Measurements from ENCODE around the gene FXYD6. TPM values are rescaled to one million over a fixed set of nuclear protein-coding genes. Genes with fewer than 3 reads are reported as not detected.
"Not testable (repeated sequence)": the region's sequence is repeated elsewhere in the genome, so short reads cannot be mapped to it uniquely, and the experiment has no call there.

FXYD6 gene, protein sequence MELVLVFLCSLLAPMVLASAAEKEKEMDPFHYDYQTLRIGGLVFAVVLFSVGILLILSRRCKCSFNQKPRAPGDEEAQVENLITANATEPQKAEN
- total RNA-seq, result 62.7 TPM
- polyA plus RNA-seq (ENCODE audit: insufficient read depth, low read depth, low replicate concordance), result 57.8 TPM
- long read RNA-seq, donor 1, transcript FXYD6-204 (8 exons, 2,171 nt), result major isoform, 34 of 39 reads
- long read RNA-seq, donor 1, partial matches to known transcripts, result 0 of 39 reads
- long read RNA-seq, donor 1, other reads (novel, unspliced or antisense), result 0 of 39 reads
- long read RNA-seq, donor 2, transcript FXYD6-204 (8 exons, 2,171 nt), result major isoform, 33 of 45 reads
- long read RNA-seq, donor 2, partial matches to known transcripts, result 6 of 45 reads
- long read RNA-seq, donor 2, other reads (novel, unspliced or antisense), result 0 of 45 reads
- long read RNA-seq, donor 3, transcript FXYD6-204 (8 exons, 2,171 nt), result major isoform, 31 of 41 reads
- long read RNA-seq, donor 3, partial matches to known transcripts, result 0 of 41 reads
- long read RNA-seq, donor 3, other reads (novel, unspliced or antisense), result 7 of 41 reads
- long read RNA-seq, donor 4, transcript FXYD6-204 (8 exons, 2,171 nt), result major isoform, 22 of 26 reads
- long read RNA-seq, donor 4, partial matches to known transcripts, result 0 of 26 reads
- long read RNA-seq, donor 4, other reads (novel, unspliced or antisense), result 0 of 26 reads
- long read RNA-seq, donor 5, partial matches to known transcripts, result 0 of 2 reads
- long read RNA-seq, donor 5, other reads (novel, unspliced or antisense), result 0 of 2 reads
- long read RNA-seq, donor 6, transcript FXYD6-204 (8 exons, 2,171 nt), result major isoform, 12 of 21 reads
- long read RNA-seq, donor 6, partial matches to known transcripts, result 6 of 21 reads
- long read RNA-seq, donor 6, other reads (novel, unspliced or antisense), result 0 of 21 reads
- long read RNA-seq, donor 7, transcript FXYD6-204 (8 exons, 2,171 nt), result major isoform, 33 of 76 reads
- long read RNA-seq, donor 7, partial matches to known transcripts, result 3 of 76 reads
- long read RNA-seq, donor 7, other reads (novel, unspliced or antisense), result 34 of 76 reads
- long read RNA-seq, donor 8, transcript FXYD6-204 (8 exons, 2,171 nt), result major isoform, 31 of 37 reads
- long read RNA-seq, donor 8, partial matches to known transcripts, result 0 of 37 reads
- long read RNA-seq, donor 8, other reads (novel, unspliced or antisense), result 0 of 37 reads
- long read RNA-seq, donor 9, transcript FXYD6-204 (8 exons, 2,171 nt), result major isoform, 20 of 30 reads
- long read RNA-seq, donor 9, partial matches to known transcripts, result 8 of 30 reads
- long read RNA-seq, donor 9, other reads (novel, unspliced or antisense), result 0 of 30 reads
- long read RNA-seq, donor 10, transcript FXYD6-204 (8 exons, 2,171 nt), result major isoform, 32 of 45 reads
- long read RNA-seq, donor 10, partial matches to known transcripts, result 5 of 45 reads
- long read RNA-seq, donor 10, other reads (novel, unspliced or antisense), result 5 of 45 reads

DNA sequence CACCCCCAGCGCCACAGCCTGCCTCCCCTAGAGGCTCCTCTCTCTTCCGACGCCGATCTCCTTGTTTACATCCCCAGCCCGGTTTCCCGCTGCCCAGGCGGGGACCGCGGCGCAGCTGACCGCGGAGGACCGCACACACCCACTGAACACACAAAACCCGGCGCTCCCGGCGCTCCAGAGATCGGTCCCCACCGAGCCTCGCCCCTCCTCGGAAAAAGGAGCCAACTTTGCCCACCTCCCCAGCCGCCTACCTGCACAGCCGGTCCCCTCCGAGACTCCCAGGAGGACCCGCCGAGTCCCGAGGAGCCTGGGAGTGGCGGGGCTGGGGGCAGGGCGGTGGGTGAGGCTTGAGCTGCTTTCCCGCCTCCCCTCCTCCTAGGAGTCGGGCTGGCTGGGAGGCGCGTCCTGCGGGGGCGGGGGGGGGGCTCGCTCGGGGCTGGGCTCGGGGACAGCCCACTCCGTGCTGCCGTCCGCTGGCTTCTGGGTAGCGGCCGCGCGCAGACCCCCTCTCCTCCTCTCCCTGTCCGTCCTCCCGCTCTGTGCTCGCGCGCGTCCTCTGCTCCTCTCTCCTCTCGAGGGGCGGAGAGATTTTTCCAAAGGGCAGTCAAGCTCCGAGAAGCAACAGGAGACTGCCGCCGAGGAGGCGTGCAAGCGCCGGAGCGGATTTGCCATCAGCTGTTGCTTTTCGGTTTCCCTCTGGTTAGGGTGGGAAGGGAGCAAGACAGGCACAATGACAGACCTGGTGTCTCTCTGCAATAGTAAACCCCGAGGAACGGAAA, at the start of gene FXYD6:
FXYD6 (minus strand) TSS at position 318 of the 779 bp plus-strand sequence. CDS start 33,882 bp downstream, outside the sequence.
- intact Hi-C loops (cut with DNase I), result no loop called here
- peak within 1 kb of the TSS; percentile 16 to 59 for H3K27ac ChIP-seq (ENCODE audit: low read depth in 2 of 2, low read length in 2 of 2)
- H3K4me3 ChIP-seq (ENCODE audit: low read length in 3 of 3), result peak within 1 kb of the TSS; percentile 64 to 73 (median 70)
- H3K36me3 ChIP-seq (ENCODE audit: control insufficient read depth in 2 of 3, insufficient read depth in 3 of 3, low read length in 3 of 3), result no peaks in the 10 kb centered on the region
- H3K4me1 ChIP-seq (ENCODE audit: control insufficient read depth in 2 of 3, insufficient read depth in 2 of 3, low read depth in 1 of 3, low read length in 3 of 3), result peaks cover 3 to 17% (median 14%) of the 10 kb centered on the region in 3 donors
- peak; percentile 91 to 96 (median 94) for DNase-seq
- TF ChIP-seq, protein P1, sequence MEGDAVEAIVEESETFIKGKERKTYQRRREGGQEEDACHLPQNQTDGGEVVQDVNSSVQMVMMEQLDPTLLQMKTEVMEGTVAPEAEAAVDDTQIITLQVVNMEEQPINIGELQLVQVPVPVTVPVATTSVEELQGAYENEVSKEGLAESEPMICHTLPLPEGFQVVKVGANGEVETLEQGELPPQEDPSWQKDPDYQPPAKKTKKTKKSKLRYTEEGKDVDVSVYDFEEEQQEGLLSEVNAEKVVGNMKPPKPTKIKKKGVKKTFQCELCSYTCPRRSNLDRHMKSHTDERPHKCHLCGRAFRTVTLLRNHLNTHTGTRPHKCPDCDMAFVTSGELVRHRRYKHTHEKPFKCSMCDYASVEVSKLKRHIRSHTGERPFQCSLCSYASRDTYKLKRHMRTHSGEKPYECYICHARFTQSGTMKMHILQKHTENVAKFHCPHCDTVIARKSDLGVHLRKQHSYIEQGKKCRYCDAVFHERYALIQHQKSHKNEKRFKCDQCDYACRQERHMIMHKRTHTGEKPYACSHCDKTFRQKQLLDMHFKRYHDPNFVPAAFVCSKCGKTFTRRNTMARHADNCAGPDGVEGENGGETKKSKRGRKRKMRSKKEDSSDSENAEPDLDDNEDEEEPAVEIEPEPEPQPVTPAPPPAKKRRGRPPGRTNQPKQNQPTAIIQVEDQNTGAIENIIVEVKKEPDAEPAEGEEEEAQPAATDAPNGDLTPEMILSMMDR (IDR thresholded peaks at IDR 0.05; ENCODE audit: borderline replicate concordance, extremely low read depth, insufficient read depth), result no peak
- peak within 1 kb of the TSS; percentile 58 to 75 (median 71) for H3K9ac ChIP-seq (ENCODE audit: low read length in 3 of 3)
- no peak for FAIRE-seq
- no peaks in the 10 kb centered on the region for H3K27me3 ChIP-seq (ENCODE audit: control insufficient read depth, insufficient read depth, low read length)
- no peaks in the 10 kb centered on the region for H3K9me3 ChIP-seq (ENCODE audit: control insufficient read depth in 2 of 3, insufficient read depth in 1 of 3, low read length in 3 of 3)

DNA sequence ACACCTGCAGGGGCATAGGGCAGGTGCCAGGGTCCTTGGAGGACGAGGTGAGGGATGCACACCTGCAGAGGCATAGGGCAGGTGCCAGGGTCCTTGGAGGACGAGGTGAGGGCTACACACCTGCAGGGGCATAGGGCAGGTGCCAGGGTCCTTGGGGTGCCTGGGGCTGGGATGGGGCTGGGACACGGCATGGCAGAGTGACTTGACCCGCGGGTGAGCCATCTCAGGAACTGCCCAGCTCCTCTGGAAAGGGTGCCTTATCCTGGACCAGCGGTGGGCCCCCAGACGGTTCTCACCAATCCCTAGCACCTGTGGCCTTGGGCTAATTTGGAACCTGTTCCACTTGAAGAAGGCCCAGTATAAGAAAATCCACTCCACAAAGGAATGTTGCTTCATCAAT, 49.7 kb upstream of the FXYD6 start:
- peak in 1 of 5 donors; percentile 66 for DNase-seq
- intact Hi-C loops (cut with DNase I); H3K36me3 ChIP-seq (ENCODE audit: control insufficient read depth in 2 of 3, insufficient read depth in 3 of 3, low read length in 3 of 3); H3K9ac ChIP-seq (ENCODE audit: low read length in 3 of 3); FAIRE-seq; H3K9me3 ChIP-seq (ENCODE audit: control insufficient read depth in 2 of 3, insufficient read depth in 1 of 3, low read length in 3 of 3); H3K27ac ChIP-seq (ENCODE audit: low read depth in 2 of 2, low read length in 2 of 2); H3K4me1 ChIP-seq (ENCODE audit: control insufficient read depth in 2 of 3, insufficient read depth in 2 of 3, low read depth in 1 of 3, low read length in 3 of 3); H3K4me3 ChIP-seq (ENCODE audit: low read length in 3 of 3); H3K27me3 ChIP-seq (ENCODE audit: control insufficient read depth, insufficient read depth, low read length): not testable (repeated sequence)

DNA sequence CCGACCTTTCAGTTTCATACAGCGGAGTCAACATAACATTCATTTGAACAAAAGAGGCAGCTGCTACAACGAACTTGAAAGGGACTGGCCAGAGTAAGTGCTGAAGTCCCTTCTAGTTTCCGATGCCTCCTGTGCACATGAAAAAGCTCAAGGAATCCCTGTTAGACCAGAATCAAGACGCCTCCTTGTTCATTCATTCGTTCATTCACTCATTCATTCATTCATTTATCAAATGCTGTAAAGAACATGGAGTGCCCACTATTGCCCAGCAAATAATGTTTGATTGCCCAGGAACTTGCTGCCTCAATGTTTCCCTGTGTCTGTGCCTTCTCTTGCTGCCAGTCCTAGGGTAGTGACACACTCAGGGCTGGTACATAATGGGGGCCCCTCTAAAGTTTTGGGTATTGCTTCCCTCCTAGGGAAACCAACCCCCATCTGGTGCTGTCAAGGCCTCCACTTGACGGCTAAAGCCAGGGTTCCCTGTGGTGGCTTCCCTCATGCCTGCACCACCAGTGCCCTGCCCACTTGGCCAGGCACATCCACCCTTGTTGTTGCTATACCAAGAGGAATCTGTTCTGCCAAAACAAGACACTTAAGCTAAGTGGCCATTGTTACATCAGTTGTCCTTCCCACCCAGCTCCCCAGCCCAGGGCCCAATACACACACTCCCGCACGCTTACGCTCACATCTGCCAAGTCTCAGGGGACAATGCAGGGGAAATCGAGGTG, 48.9 kb upstream of the FXYD6 start:
- Histone ChIP-seq H3K4me1 (ENCODE audit: control insufficient read depth in 2 of 3, insufficient read depth in 2 of 3, low read depth in 1 of 3, low read length in 3 of 3) (no peaks in the 10 kb centered on the region), H3K9ac (ENCODE audit: low read length in 3 of 3) (no peak overlapping the region), H3K9me3 (ENCODE audit: control insufficient read depth in 2 of 3, insufficient read depth in 1 of 3, low read length in 3 of 3) (no peaks in the 10 kb centered on the region), H3K4me3 (ENCODE audit: low read length in 3 of 3) (no peak overlapping the region), H3K36me3 (ENCODE audit: control insufficient read depth in 2 of 3, insufficient read depth in 3 of 3, low read length in 3 of 3) (no peaks in the 10 kb centered on the region), H3K27ac (ENCODE audit: low read depth in 2 of 2, low read length in 2 of 2) (no peak overlapping the region), H3K27me3 (ENCODE audit: control insufficient read depth, insufficient read depth, low read length) (no peaks in the 10 kb centered on the region)
- TF ChIP-seq, protein P1 (IDR thresholded peaks at IDR 0.05; ENCODE audit: borderline replicate concordance, extremely low read depth, insufficient read depth), result no peak
- no peak for FAIRE-seq
- intact Hi-C loops (cut with DNase I), result no loop called here
- DNase-seq, result peak in 1 of 5 donors; percentile 19
